HG02870 (cell line): ENCODE data around the gene CCR7.
"Not testable (repeated sequence)": the region's sequence is repeated elsewhere in the genome, so short reads cannot be mapped to it uniquely, and the experiment has no call there.

Experiments
- ATAC-seq: cut with Tn5 transposase; IDR thresholded peaks from one replicate; pipeline ENCODE4 v1.9.1; 2021; ENCODE audit warnings: mild to moderate bottlenecking, moderate library complexity; ENCODE audit not compliant: unreplicated experiment

CCR7 gene

GRCh38 chr17:40552806-40553693 is 12.2 kb downstream of the CCR7 start:
- no peak for ATAC-seq

GRCh38 chr17:40551879-40552768 is 13.1 kb downstream of the CCR7 start:
- no peak for ATAC-seq

GRCh38 chr17:40551091-40551878 is 14.0 kb downstream of the CCR7 start:
- ATAC-seq = no peak

GRCh38 chr17:40550608-40551007 is 14.7 kb downstream of the CCR7 start:
- ATAC-seq = no peak

- no peak for ATAC-seq
These were observed 16.1 kb downstream of the CCR7 start for GRCh38 chr17:40548982-40549685.

GRCh38 chr17:40548491-40548981 is 16.7 kb downstream of the CCR7 start:
- ATAC-seq = no peak

DNA sequence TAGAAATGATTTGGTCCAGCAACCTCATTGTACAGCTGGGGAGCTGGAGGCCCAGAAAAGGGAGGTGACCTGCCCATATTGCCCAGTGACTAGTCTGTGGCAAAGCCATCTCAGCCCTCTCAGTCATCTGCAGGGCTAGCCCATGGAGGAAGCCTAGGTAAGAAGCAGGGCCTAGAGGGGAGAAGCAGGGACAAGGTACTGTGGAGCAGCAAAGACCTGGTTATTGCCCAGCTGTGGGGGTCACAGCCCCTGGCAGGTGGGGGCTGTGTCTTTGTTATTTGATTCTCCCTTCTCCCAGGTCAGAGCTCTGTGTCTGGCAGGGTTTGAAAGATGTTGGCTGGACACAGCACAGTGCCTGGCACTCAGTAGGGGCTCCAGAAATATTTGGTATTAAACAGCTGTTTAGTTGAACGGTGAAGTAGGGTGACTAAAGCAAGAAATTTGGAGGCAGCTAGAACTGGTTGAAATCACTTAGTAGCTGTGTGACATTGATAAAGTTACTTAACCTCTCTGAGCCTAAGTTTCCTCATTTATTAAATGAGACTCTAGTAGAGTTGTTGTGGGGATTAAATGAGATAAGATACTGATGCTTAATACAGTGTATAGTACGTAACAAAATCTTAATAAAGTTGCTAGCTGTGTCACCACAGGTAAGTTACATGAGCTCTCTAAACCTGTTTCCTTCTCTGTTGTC is 17.3 kb downstream of the CCR7 start:
- no peak for ATAC-seq

GRCh38 chr17:40547079-40547784 is 18.0 kb downstream of the CCR7 start:
- no peak for ATAC-seq

- ATAC-seq = not testable (repeated sequence)
These were observed 18.8 kb downstream of the CCR7 start for GRCh38 chr17:40546497-40546896.

GRCh38 chr17:40545660-40546059 is 19.6 kb downstream of the CCR7 start:
- no peak for ATAC-seq

DNA sequence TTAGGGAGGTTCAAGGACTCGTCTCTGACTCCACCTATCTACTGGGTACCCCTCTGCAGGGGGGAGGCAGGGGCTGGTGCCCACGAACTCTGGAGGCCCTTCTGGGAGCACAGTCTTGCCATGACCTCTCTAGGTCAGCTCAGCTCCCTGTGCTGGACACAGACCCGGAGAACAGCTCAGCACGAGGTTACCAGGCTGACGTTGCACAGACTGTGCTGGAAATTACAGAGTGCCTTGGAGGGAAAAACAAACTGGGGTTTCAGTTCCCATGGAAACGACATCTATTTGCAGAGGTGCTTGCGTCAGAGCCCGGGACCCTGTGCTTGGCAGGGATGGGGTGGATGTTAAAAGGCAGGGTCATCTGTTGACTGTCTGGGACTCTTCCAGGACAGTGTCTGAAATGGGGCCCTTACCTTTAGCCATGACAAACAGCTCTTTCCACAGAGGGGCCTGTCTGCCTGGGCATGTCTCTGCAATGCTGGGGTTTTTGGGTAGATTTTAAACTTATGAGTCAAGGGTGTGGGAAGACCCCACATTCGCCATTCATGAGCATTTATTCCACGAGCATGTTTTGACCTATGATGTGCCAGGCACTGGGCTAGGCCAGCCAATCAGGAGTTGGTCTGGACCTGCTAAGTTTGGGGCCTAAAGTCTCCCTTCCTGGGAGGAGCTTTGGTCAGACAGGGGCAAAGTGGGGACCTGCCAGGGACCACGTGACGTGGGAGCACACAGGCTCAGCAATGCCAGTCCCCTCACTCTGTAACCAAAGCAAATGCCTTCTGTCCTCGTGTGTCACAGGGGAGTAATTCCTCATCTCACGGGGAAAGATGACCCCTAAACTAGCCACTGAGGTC is 22.5 kb downstream of the CCR7 start:
- peak; percentile 48 for ATAC-seq

- ATAC-seq = no peak
These were observed 23.3 kb downstream of the CCR7 start for GRCh38 chr17:40541873-40542557.

- ATAC-seq = no peak
These were observed 24.0 kb downstream of the CCR7 start for GRCh38 chr17:40541060-40541872.

DNA sequence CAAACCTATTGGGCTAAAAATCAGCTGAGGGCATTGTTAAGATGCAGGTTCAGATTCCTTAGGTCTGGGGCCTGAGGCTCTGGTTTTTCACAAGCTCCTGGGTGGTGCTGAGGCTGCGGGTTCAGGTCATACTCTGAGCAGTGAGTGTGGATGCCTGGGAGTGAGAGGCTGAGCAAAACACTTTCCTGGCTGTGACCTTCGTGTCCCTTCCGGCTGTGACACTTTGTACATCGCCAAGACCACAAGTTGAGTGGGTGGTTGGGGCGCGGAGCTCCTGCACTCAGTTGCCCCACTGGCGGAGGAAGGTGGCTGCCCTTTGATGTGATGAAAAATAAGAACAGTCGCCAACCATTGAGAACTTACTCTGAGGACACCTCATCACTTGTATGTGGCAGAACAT is 24.8 kb downstream of the CCR7 start:
- no peak for ATAC-seq

DNA sequence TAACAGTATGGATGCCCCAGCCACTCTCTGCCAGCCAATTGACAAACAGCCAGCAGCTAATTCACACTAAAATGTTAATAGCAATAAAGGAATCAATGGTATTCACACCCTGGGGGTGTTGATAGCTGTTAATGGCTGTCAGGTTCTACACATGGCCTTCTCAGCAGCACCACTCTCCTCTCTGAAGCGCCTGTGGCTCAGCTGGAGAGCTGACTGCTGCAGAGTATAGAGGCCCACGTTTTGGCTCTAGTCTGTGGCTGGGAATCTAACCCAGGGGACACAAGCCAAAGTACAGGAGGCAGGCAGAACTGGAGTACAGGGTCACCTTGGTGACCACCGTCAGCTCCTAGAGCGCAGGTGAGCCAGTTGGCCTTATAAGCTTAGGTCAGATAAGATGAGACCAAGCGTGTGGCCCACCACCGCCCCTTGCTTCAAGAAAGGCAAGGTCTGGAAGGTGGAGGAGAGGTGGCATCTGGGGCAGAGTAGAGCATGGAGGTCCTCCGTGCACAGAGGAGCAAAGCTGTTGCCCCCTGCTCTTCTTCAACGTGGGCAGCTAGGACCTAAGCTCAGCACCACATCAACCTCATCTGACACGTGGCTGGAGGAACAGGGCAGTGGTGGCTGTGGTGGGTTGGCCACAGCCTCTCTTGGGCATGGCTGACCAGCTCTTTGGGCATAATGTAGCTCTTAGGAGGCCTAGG is 25.4 kb downstream of the CCR7 start:
- no peak for ATAC-seq
